Stomach (tissue), 9 donors: ENCODE results near the gene HDAC9. TPM values are rescaled to one million over a fixed set of nuclear protein-coding genes. Genes with fewer than 3 reads are reported as not detected.
"Not testable (repeated sequence)": the region's sequence is repeated elsewhere in the genome, so short reads cannot be mapped to it uniquely, and the experiment has no call there.

Experiments used
- DNase-seq, 2 donors: peaks; one replicate each; pipeline versions ENCODE4 v3.0.0 to v3.0.0-alpha.2; 2013 to 2019
- H3K27ac ChIP-seq, 5 donors: fragments of 200-600 bp in 4 of 5; sonication (generic) in 4 of 5; one replicate each; pipeline ENCODE4 v1.5.1; 2013 to 2019; ENCODE audit warnings: mild to moderate bottlenecking in 1 of 5, moderate library complexity in 1 of 5
- H3K27me3 ChIP-seq, 3 donors: fragments of 200-600 bp; sonication (generic); one replicate each; pipeline ENCODE4 v1.5.1; 2017 to 2019; ENCODE audit warnings: mixed run types in 1 of 3
- H3K36me3 ChIP-seq, 4 donors: fragments of 200-600 bp; sonication (generic); 1 replicate in 3 of 4; 2 replicates in 1 of 4; pipeline ENCODE4 v1.5.1; 2016 to 2019
- H3K4me1 ChIP-seq, 4 donors: fragments of 200-600 bp; sonication (generic); one replicate each; pipeline ENCODE4 v1.5.1; 2016 to 2019
- H3K4me3 ChIP-seq, 4 donors: fragments of 200-600 bp; sonication (generic) in 3 of 4; one replicate each; pipeline ENCODE4 v1.5.1; 2016 to 2019; ENCODE audit warnings: mild to moderate bottlenecking in 1 of 4
- H3K9me3 ChIP-seq, 4 donors: fragments of 200-600 bp; sonication (generic); one replicate each; pipeline ENCODE4 v1.5.1; 2016 to 2019
- EP300 ChIP-seq: sonication (generic); formaldehyde crosslinking; IDR thresholded peaks from one replicate; pipeline ENCODE4 v1.6.1; 2017; ENCODE audit warnings: antibody characterized with exemption
- POLR2A ChIP-seq, 4 donors: fragments of 450-650 bp; IDR thresholded peaks; one replicate each; pipeline ENCODE4 v1.6.1; 2016; ENCODE audit warnings: antibody characterized with exemption in 4 of 4, control low read depth in 2 of 4, mild to moderate bottlenecking in 1 of 4, moderate library complexity in 1 of 4
- POLR2AphosphoS5 ChIP-seq, 3 donors: sonication (generic); formaldehyde crosslinking; IDR thresholded peaks; one replicate each; pipeline ENCODE4 v1.6.1; 2016; ENCODE audit warnings: antibody characterized with exemption in 3 of 3
- WGBS, 5 donors: extraction: QIAGEN DNeasy Blood & Tissue Kit in 3 of 5; methylation state at CpG; one replicate each; pipeline versions ENCODE4 v1.1.5 to v1.1.7; 2013 to 2018; 5-methylcytosine and 5-hydroxymethylcytosine counted together
- intact Hi-C: fragments of 100-400 bp; cut with DNase I; formaldehyde crosslinking; loops from one replicate; pipeline ENCODE4 v1.15.1; 2023; ENCODE audit warnings: low total_unique reads
- polyA plus RNA-seq, 3 donors: library from polyadenylated mRNA; stranded (reverse); fragments of 200-250 nt; gene quantifications; one replicate each; pipeline ENCODE4 v1.2.3, GENCODE V29; 2013
- total RNA-seq, 5 donors: library from RNA; depleted of rRNA; stranded (reverse); fragments of >200 nt; gene quantifications; one replicate each; pipeline versions ENCODE4 v1.1.0 to v1.2.3, GENCODE V29; 2014 to 2016
- TF ChIP-seq, protein P1 (sequence below), 7 experiments: fragments of 450-650 bp in 4 of 7; fragments of 200-600 bp in 3 of 7; sonication (generic) in 3 of 7; IDR thresholded peaks; one replicate each; pipeline ENCODE4 v1.5.1; 2016 to 2019; ENCODE audit warnings: antibody characterized with exemption in 7 of 7, control low read depth in 2 of 7, mild to moderate bottlenecking in 1 of 7
- donor health status: healthy with polysubstance abuse.
- donor health status: Bipolar disorder and iron deficiency.
- donor health status: healthy.

HDAC9 gene
- total and polyA plus RNA-seq, 8 donors, result 1.4 to 60.0 (median 9.8) TPM

DNA sequence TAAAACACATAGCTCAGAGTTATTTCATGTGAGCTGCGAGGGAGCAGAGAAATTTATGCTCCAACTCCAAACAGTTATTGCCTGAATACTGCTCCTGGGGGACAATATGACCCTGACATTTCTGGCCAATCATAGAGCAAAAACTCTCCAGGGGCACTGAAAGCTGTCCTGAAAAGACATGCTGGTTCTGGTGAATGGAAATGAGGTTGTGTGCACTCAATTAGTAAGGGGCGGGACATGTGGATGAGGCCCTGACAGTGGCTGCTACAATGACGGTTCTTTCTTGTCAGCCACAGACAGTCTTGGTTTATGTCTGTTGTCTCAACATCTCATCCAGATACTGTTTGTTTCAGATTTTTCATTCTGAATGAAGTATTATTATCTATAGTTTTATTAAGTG is 470.1 kb downstream of the HDAC9 start:
- Histone ChIP-seq H3K9me3 (no peaks in the 10 kb centered on the region), H3K4me1 (no peaks in the 10 kb centered on the region), H3K27me3 (no peaks in the 10 kb centered on the region), H3K4me3 (no peak overlapping the region), H3K27ac (no peak overlapping the region), H3K36me3 (no peaks in the 10 kb centered on the region)
- intact Hi-C loops, result no loop called here
- WGBS, 5 donors, result 72 to 86% (median 80%) methylated on average over 3 of the region's 3 CpGs
- TF ChIP-seq EP300 (no peak), POLR2A (IDR thresholded peaks at IDR 0.05) (no peak), POLR2AphosphoS5 (IDR thresholded peaks at IDR 0.05) (no peak)
- TF ChIP-seq, protein P1, sequence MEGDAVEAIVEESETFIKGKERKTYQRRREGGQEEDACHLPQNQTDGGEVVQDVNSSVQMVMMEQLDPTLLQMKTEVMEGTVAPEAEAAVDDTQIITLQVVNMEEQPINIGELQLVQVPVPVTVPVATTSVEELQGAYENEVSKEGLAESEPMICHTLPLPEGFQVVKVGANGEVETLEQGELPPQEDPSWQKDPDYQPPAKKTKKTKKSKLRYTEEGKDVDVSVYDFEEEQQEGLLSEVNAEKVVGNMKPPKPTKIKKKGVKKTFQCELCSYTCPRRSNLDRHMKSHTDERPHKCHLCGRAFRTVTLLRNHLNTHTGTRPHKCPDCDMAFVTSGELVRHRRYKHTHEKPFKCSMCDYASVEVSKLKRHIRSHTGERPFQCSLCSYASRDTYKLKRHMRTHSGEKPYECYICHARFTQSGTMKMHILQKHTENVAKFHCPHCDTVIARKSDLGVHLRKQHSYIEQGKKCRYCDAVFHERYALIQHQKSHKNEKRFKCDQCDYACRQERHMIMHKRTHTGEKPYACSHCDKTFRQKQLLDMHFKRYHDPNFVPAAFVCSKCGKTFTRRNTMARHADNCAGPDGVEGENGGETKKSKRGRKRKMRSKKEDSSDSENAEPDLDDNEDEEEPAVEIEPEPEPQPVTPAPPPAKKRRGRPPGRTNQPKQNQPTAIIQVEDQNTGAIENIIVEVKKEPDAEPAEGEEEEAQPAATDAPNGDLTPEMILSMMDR (IDR thresholded peaks at IDR 0.05), result no peak
- no peak for DNase-seq

DNA sequence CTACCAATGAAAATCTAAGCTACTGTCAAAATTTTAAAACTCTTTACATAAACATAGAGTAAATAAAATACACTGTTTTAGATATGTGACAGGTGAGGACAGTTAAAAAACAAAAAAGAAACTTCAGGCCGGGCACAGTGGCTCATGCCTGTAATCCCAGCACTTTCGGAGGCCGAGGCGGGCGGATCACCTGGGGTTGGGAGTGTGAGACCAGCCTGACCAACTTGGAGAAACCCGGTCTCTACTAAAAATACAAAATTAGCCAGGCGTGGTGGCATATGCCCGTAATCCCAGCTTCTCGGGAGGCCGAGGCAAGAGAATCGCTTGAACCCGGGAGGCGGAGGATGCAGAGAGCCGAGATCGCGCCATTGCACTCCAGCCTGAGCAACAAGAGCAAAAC is 472.2 kb downstream of the HDAC9 start:
- intact Hi-C loops, DNase-seq, H3K4me3 ChIP-seq, H3K9me3 ChIP-seq, H3K27me3 ChIP-seq, H3K4me1 ChIP-seq, H3K27ac ChIP-seq, H3K36me3 ChIP-seq: not testable (repeated sequence)
- 87 to 95% (median 93%) methylated on average over 16 of the region's 16 CpGs for WGBS, 5 donors

DNA sequence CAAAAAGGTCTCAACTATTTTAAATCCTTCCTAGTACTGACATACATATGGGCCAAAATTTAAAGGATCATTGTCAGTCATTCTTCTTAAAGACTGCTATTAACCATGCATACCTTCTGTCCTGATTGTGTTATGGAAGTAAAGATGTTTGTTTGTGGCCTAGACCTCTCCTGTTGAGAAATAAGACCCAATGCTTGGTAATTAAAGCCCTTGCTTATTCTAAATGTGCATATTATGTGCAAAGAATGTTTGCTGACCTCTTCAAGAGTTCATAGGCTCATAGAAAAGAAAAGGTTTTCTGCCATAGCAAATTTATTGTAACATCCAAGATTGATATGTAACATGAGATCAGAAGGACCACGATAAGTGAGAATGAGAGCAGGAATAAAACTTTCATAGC is 476.3 kb downstream of the HDAC9 start:
- Histone ChIP-seq H3K27me3 (no peaks in the 10 kb centered on the region), H3K4me1 (no peaks in the 10 kb centered on the region), H3K4me3 (no peak overlapping the region), H3K9me3 (no peaks in the 10 kb centered on the region), H3K27ac (no peak overlapping the region), H3K36me3 (no peaks in the 10 kb centered on the region)
- WGBS, 5 donors, result 85 to 97% (median 90%) methylated on average over 1 of the region's 1 CpG
- intact Hi-C loops, result no loop called here
- no peak for DNase-seq
- TF ChIP-seq, protein P1 (IDR thresholded peaks at IDR 0.05), result no peak
- TF ChIP-seq POLR2A (IDR thresholded peaks at IDR 0.05), result no peak
- no peak for TF ChIP-seq POLR2AphosphoS5 (IDR thresholded peaks at IDR 0.05)
- TF ChIP-seq EP300, result no peak

DNA sequence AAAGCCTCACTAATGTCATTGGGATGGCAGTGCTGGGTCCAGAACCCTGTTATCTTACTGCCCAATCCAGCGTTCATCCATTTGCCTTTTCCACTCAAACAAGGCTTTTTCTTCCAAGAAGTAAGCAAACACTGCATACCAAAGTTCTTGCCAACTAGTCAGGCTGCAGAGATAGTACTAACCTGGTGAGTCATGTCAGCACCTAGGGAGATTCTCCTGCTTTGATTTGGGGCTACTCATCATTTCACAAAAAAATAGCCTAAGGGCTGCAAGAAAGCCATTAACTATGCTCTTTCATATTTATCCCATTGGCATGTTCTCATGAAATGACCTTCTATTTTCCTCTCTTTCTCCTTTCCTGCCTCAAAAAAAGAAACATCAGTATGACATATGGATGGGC is 479.3 kb downstream of the HDAC9 start:
- Histone ChIP-seq H3K27ac (no peak overlapping the region), H3K9me3 (no peaks in the 10 kb centered on the region), H3K27me3 (no peaks in the 10 kb centered on the region), H3K4me3 (no peak overlapping the region), H3K36me3 (no peaks in the 10 kb centered on the region), H3K4me1 (peaks cover 0 to 15% (median 0%) of the 10 kb centered on the region in 4 donors)
- 43 to 71% (median 54%) methylated on average over 1 of the region's 1 CpG for WGBS, 5 donors
- no peak for DNase-seq
- intact Hi-C loops, result no loop called here
- TF ChIP-seq, protein P1 (IDR thresholded peaks at IDR 0.05), result no peak
- TF ChIP-seq POLR2A (IDR thresholded peaks at IDR 0.05), result no peak

DNA sequence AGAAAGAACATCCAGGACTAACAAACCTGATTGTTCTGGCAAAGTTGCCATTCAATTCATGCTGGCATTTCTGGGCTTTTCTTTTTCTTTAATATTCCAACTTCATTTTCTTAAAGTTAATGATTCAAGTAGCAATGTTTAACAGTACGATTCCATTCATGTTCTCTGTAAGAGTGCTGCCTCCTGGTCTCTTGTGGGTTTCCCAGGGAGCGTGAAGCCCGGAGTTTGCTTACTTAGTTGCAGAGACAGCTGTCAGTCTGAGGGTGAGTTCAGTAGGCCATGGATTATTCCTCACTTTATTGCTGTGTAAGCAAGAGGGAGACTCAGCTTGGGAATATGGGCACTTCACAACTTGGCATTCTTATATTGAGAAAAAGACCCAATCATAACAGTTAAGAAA is 479.7 kb downstream of the HDAC9 start:
- Histone ChIP-seq H3K27ac (no peak overlapping the region), H3K9me3 (no peaks in the 10 kb centered on the region), H3K27me3 (no peaks in the 10 kb centered on the region), H3K4me3 (no peak overlapping the region), H3K36me3 (no peaks in the 10 kb centered on the region), H3K4me1 (peaks cover 0 to 15% (median 0%) of the 10 kb centered on the region in 4 donors)
- no peak for TF ChIP-seq POLR2AphosphoS5 (IDR thresholded peaks at IDR 0.05)
- TF ChIP-seq POLR2A (IDR thresholded peaks at IDR 0.05), result no peak
- TF ChIP-seq, protein P1 (IDR thresholded peaks at IDR 0.05), result no peak
- no peak for TF ChIP-seq EP300
- 66 to 81% (median 74%) methylated on average over 3 of the region's 3 CpGs for WGBS, 5 donors
- no peak for DNase-seq
- intact Hi-C loops, result no loop called here
